ENCODE data around the gene EPHB6.

EPHB6 gene

DNA sequence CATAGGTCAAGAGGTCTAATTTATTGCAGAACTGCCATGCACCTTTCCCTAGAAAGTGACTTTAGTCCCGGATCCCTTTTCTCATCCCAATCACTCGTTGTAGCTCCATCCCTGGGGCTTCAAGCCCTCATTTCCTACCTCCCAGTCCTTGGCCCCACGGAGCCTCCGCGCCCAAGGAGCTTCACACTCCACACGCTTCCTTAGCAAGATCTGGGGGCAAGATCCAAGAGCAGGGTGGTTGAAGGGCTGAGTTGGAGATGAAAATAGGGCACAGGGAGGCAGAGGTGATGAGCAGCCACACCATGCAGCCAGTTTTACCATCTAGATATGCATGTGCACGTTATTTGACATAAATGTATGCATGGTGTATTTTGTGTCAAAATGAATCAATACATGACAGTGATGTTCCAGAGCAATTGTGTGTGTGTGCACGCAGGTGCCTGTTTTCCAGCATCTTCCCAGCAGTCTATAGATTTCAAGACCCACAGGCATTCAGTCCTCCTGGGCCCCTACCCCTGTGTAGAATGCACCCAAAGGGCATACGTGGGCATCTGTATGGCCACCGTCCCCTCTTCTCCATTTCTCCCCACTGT lies 36.7 kb downstream of the EPHB6 start:
- no peaks in the 10 kb centered on the region for H3K9me3 ChIP-seq
- H3K4me1 ChIP-seq, result no peaks in the 10 kb centered on the region
- H3K27me3 ChIP-seq, result no peaks in the 10 kb centered on the region

DNA sequence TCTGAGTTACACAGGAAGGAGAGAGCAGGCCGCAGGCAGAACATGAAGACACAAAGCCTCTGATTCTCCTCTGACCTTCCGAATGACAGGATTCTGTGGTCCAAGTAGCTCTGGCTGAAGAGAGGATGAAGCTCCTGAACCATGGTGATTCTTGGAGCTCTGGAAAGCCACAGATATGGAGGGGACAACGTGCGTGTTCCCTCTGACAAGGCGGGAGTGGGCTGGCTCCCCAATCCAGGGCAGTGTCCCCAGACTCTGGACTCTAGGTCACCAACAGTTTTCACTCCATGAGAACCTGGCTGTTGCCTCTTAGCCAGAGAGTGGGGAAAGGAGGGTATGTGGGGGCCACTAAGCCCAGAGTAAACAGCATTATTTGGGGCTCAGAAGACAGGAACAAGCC lies 38.1 kb downstream of the EPHB6 start:
- H3K4me3 ChIP-seq (ENCODE audit: low read depth, low read length), result no peak overlapping the region
- TF ChIP-seq, protein P1, sequence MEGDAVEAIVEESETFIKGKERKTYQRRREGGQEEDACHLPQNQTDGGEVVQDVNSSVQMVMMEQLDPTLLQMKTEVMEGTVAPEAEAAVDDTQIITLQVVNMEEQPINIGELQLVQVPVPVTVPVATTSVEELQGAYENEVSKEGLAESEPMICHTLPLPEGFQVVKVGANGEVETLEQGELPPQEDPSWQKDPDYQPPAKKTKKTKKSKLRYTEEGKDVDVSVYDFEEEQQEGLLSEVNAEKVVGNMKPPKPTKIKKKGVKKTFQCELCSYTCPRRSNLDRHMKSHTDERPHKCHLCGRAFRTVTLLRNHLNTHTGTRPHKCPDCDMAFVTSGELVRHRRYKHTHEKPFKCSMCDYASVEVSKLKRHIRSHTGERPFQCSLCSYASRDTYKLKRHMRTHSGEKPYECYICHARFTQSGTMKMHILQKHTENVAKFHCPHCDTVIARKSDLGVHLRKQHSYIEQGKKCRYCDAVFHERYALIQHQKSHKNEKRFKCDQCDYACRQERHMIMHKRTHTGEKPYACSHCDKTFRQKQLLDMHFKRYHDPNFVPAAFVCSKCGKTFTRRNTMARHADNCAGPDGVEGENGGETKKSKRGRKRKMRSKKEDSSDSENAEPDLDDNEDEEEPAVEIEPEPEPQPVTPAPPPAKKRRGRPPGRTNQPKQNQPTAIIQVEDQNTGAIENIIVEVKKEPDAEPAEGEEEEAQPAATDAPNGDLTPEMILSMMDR (IDR thresholded peaks at IDR 0.05; ENCODE audit: low read depth, low read length), result no peak
- DNase-seq, result no peak
- H3K27me3 ChIP-seq, result no peaks in the 10 kb centered on the region
- no peaks in the 10 kb centered on the region for H3K9me3 ChIP-seq
- no peaks in the 10 kb centered on the region for H3K4me1 ChIP-seq
- H3K36me3 ChIP-seq, result no peaks in the 10 kb centered on the region

More for the DNA sequence above, 36.7 kb downstream of the EPHB6 start:
- no peak for DNase-seq
- no peak overlapping the region for H3K4me3 ChIP-seq (ENCODE audit: low read depth, low read length)
- no peaks in the 10 kb centered on the region for H3K36me3 ChIP-seq
- TF ChIP-seq, protein P1 (IDR thresholded peaks at IDR 0.05; ENCODE audit: low read depth, low read length), result no peak

DNA sequence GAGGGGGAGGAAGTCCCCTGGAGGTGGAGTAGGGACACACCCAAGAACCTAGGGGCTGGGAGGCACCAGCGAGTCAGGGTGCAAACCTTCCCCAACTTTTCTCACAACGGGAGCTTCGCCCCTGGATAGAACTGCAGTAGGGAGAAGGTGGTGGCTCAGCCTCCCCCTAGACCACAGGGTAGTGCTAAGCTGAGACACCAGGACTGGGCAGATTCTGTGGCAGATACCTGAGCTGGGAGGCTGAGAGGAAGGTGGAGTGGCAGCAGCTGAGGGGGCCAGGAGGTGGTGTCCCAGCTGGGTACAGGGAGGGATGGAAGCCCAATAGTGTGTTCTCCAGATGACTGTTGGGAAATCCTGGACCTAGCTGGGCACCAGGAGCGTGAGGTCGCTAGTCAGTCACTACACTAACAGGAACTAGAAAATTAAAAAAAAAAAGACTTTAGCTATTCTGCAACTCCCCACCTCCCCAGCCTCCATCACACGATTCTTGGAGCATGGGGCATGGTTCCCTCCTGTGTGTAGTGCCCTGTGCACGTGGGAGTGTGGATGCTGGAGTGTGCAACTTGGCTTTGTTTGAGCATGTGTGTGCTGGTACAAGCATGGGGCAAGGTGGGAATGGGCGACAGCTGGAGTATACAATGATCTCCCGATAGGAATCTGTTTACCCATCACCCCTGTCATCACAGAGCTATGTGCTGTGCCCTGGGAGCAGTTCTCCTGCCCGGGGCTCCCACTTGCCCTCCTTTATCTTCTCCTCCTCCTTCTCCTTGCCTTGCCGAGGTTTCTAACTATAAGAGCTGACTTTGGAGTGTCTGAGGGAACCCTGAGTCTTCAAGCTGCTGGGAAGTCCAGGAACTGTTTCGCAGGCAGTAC lies 39.5 kb downstream of the EPHB6 start:
- H3K36me3 ChIP-seq, result no peaks in the 10 kb centered on the region
- TF ChIP-seq, protein P1 (IDR thresholded peaks at IDR 0.05; ENCODE audit: low read depth, low read length), result no peak
- DNase-seq, result no peak
- H3K4me3 ChIP-seq (ENCODE audit: low read depth, low read length), result no peak overlapping the region
- no peaks in the 10 kb centered on the region for H3K4me1 ChIP-seq
- no peaks in the 10 kb centered on the region for H3K27me3 ChIP-seq
- H3K9me3 ChIP-seq, result no peaks in the 10 kb centered on the region

DNA sequence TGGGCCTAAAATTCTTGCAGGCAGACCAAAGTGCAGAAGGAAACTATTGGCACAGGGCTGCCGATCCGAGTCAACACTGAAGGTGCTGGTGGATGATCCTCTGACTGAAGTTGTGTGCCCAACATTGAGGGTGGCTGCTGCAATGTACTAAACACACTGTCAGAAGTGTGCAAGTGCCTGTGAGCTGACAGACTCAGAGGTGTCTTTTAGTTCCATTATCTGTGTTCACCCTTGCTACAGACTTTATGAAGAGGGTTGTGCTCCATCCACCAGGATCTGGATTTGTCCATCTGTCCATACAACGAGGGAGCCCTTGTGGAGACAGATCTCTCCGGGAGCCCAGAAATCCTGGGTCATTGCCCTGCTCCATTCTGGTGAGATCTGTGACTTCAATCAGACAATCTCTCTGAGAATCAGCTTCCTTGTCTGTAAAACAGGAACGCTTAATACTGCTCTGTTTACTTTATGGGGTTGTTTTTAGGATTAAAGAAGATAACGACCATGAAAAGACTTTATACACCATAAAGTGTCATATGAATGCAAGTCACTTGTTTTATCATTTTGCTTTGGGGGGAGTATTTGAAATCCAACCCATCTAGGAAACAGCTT lies 40.2 kb downstream of the EPHB6 start:
- H3K4me3 ChIP-seq (ENCODE audit: low read depth, low read length), result no peak overlapping the region
- TF ChIP-seq, protein P1 (IDR thresholded peaks at IDR 0.05; ENCODE audit: low read depth, low read length), result no peak
- no peak for DNase-seq
- no peaks in the 10 kb centered on the region for H3K4me1 ChIP-seq
- no peaks in the 10 kb centered on the region for H3K9me3 ChIP-seq
- H3K36me3 ChIP-seq, result no peaks in the 10 kb centered on the region
- no peaks in the 10 kb centered on the region for H3K27me3 ChIP-seq

DNA sequence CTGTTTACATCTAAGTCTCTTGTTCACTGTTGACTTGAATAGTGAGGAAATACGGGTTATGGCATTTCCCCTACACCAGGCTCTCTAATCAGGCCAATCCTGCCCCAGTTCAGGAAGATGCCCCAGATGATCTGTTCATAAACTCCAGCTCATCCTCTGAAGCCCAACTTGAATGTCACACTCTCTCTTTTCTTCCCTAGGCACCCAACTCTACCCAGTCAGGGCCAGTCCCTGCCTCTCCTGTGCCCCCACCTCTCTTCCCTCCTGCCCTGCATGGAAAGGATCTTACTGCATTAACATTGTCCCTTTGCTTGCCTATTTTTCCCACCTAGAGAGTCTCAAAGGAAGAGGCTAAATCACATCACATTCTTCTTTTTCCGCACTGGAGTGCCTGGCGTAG lies 41.3 kb downstream of the EPHB6 start:
- Histone ChIP-seq H3K36me3 (no peaks in the 10 kb centered on the region), H3K9me3 (no peaks in the 10 kb centered on the region), H3K4me1 (no peaks in the 10 kb centered on the region), H3K27me3 (no peaks in the 10 kb centered on the region), H3K4me3 (ENCODE audit: low read depth, low read length) (no peak overlapping the region)
- TF ChIP-seq, protein P1 (IDR thresholded peaks at IDR 0.05; ENCODE audit: low read depth, low read length), result no peak
- DNase-seq, result no peak

Data from BE2C (cell line).